Lung (tissue), 12 donors: ENCODE data around the gene ITPKA. TPM values are rescaled to one million over a fixed set of nuclear protein-coding genes. Genes with fewer than 3 reads are reported as not detected.

ENCODE experiments used
- ATAC-seq: fragments of 200-7000 bp; cut with Tn5 transposase; one replicate; pipeline ENCODE4 v1.9.1; 2020; ENCODE audit warnings: moderate number of reproducible peaks; ENCODE audit not compliant: insufficient read depth, low FRiP score
- DNase-seq, 3 donors: peaks; one replicate each; pipeline ENCODE4 v3.0.0-alpha.2; 2013 to 2017
- H3K27ac ChIP-seq, 2 donors: one replicate each; pipeline ENCODE4 v1.5.1; 2013; ENCODE audit warnings: mild to moderate bottlenecking in 2 of 2, moderate library complexity in 2 of 2, control low read depth in 1 of 2, inconsistent platforms in 1 of 2, low read depth in 1 of 2, low read length in 1 of 2
- H3K27me3 ChIP-seq, 3 donors: one replicate each; pipeline ENCODE4 v1.5.1; 2013; ENCODE audit warnings: low read length in 2 of 3; ENCODE audit not compliant: control insufficient read depth in 3 of 3, insufficient read depth in 3 of 3
- H3K36me3 ChIP-seq, 4 donors: one replicate each; pipeline ENCODE4 v1.5.1; 2013; ENCODE audit warnings: low read length in 4 of 4, mild to moderate bottlenecking in 1 of 4, moderate library complexity in 1 of 4; ENCODE audit not compliant: control insufficient read depth in 4 of 4, insufficient read depth in 4 of 4
- H3K4me1 ChIP-seq, 5 donors: one replicate each; pipeline ENCODE4 v1.5.1; 2013; ENCODE audit warnings: low read length in 5 of 5, mild to moderate bottlenecking in 2 of 5, moderate library complexity in 1 of 5; ENCODE audit not compliant: control insufficient read depth in 5 of 5, insufficient read depth in 5 of 5
- H3K4me3 ChIP-seq: one replicate; pipeline ENCODE4 v1.5.1; 2013; ENCODE audit warnings: mild to moderate bottlenecking, control low read depth, moderate library complexity
- H3K9ac ChIP-seq, 2 donors: one replicate each; pipeline ENCODE4 v1.5.1; 2013; ENCODE audit warnings: low read length in 2 of 2, control low read depth in 1 of 2; ENCODE audit not compliant: insufficient read depth in 1 of 2
- H3K9me3 ChIP-seq, 4 donors: one replicate each; pipeline ENCODE4 v1.5.1; 2013; ENCODE audit warnings: low read length in 3 of 4, mild to moderate bottlenecking in 1 of 4, moderate library complexity in 1 of 4; ENCODE audit not compliant: control insufficient read depth in 4 of 4, insufficient read depth in 3 of 4
- CTCF ChIP-seq: IDR thresholded peaks from 2 replicates; pipeline ENCODE4 v1.5.1; 2012; ENCODE audit warnings: mild to moderate bottlenecking; ENCODE audit errors: control extremely low read depth, extremely low read depth
- WGBS, 2 donors: extraction: QIAGEN DNeasy Blood & Tissue Kit; methylation state at CpG; one replicate each; pipeline ENCODE4 v1.1.7; 2013; 5-methylcytosine and 5-hydroxymethylcytosine counted together
- polyA plus RNA-seq, 2 donors: library from polyadenylated mRNA; stranded (reverse); fragments of 200-250 nt; gene quantifications; one replicate each; pipeline ENCODE4 v1.2.1, GENCODE V29; 2013
- total RNA-seq, 2 donors: library from RNA; depleted of rRNA in 1 of 2; stranded (reverse); fragments of >200 nt in 1 of 2; gene quantifications; one replicate each; pipeline ENCODE4 v1.2.1, GENCODE V29; 2014 to 2021
- donor health status: control.
- donor health status: control.
- donor health status: Bipolar disorder and iron deficiency.
- donor health status: healthy.
- donor health status: DM: yes; HTN: yes; CAD: no.

ITPKA gene
- total and polyA plus RNA-seq, 4 donors, result 0.35 to 1.9 (median 1.2) TPM

GRCh38 chr15:41483115-41483514 is 10.6 kb upstream of the ITPKA start:
- Histone ChIP-seq H3K4me1 (peaks cover 0 to 6% (median 0%) of the 10 kb centered on the region in 5 donors), H3K27ac (no peak overlapping the region), H3K9me3 (no peaks in the 10 kb centered on the region), H3K27me3 (no peaks in the 10 kb centered on the region), H3K36me3 (peaks cover 11 to 35% (median 28%) of the 10 kb centered on the region in 4 donors), H3K4me3 (no peak overlapping the region), H3K9ac (no peak overlapping the region)
- ATAC-seq (no peak), DNase-seq (no peak)
- no peak for TF ChIP-seq CTCF

- ATAC-seq (no peak), DNase-seq (no peak)
- H3K9me3 ChIP-seq, result no peaks in the 10 kb centered on the region
- no peak overlapping the region for H3K9ac ChIP-seq
- WGBS, 2 donors, result 82 to 85% methylated on average over 2 of the region's 2 CpGs
- no peak overlapping the region for H3K27ac ChIP-seq
- no peaks in the 10 kb centered on the region for H3K27me3 ChIP-seq
- H3K4me3 ChIP-seq, result no peak overlapping the region
- TF ChIP-seq CTCF, result no peak
- peaks cover 11 to 35% (median 28%) of the 10 kb centered on the region in 4 donors for H3K36me3 ChIP-seq
- peaks cover 0 to 6% (median 0%) of the 10 kb centered on the region in 5 donors for H3K4me1 ChIP-seq
Observed at GRCh38 chr15:41483519-41483918, 10.2 kb upstream of the ITPKA start.

GRCh38 chr15:41484937-41485625 is 8.6 kb upstream of the ITPKA start:
- Histone ChIP-seq H3K36me3 (peaks cover 11 to 28% (median 18%) of the 10 kb centered on the region in 4 donors), H3K27ac (no peak overlapping the region), H3K9me3 (no peaks in the 10 kb centered on the region), H3K4me3 (no peak overlapping the region), H3K4me1 (peaks cover 0 to 6% (median 0%) of the 10 kb centered on the region in 5 donors), H3K9ac (no peak overlapping the region), H3K27me3 (no peaks in the 10 kb centered on the region)
- WGBS, 2 donors, result 88% methylated on average over 11 of the region's 11 CpGs
- ATAC-seq (no peak), DNase-seq (no peak)
- no peak for TF ChIP-seq CTCF
